C4-2B (cell line): Measurements from ENCODE around the gene ACAD10.

Experiments used
- CTCF ChIP-seq: fragments of 450-650 bp; conservative IDR thresholded peaks from 2 replicates; pipeline ENCODE4 v1.5.1; 2017; ENCODE audit warnings: mild to moderate bottlenecking
- ZFX ChIP-seq: fragments of 450-650 bp; IDR thresholded peaks from 2 replicates; pipeline ENCODE4 v1.6.1; 2017

GRCh38 chr12:111759991-111760390 lies 74.1 kb downstream of the ACAD10 start:
- no peak for TF ChIP-seq CTCF
- TF ChIP-seq ZFX = no peak
